ENCODE results near the gene CIB1. TPM values are rescaled to one million over a fixed set of nuclear protein-coding genes. Genes with fewer than 3 reads are reported as not detected.

CIB1 gene
- total and polyA plus RNA-seq, 5 donors from 2014 or later, result 148 to 263 (median 216) TPM

- no peaks in the 10 kb centered on the region for H3K9me3 Mint-ChIP-seq
- peak in 1 of 3 donors; percentile 32 for DNase-seq
- H3K4me1 ChIP-seq (ENCODE audit: control insufficient read depth, insufficient read depth, low read length, poor library complexity, severe bottlenecking), result peaks cover 5% of the 10 kb centered on the region
- no peak overlapping the region for H3K27ac ChIP-seq (ENCODE audit: insufficient read depth, low read length, poor library complexity, severe bottlenecking)
- H3K9me3 ChIP-seq (ENCODE audit: control insufficient read depth in 2 of 2, low read length in 2 of 2), result no peaks in the 10 kb centered on the region
- H3K27me3 Mint-ChIP-seq, result no peaks in the 10 kb centered on the region
- ATAC-seq (ENCODE audit: low read depth in 2 of 2), result no peak
- H3K4me1 Mint-ChIP-seq, result peaks cover 0 to 9% (median 5%) of the 10 kb centered on the region in 4 donors
- no peak overlapping the region for H3K27ac Mint-ChIP-seq
- no peak overlapping the region for H3K4me3 ChIP-seq (ENCODE audit: low read depth, low read length)
- no peaks in the 10 kb centered on the region for H3K36me3 ChIP-seq (ENCODE audit: control insufficient read depth, insufficient read depth, low read length)
- H3K27me3 ChIP-seq (ENCODE audit: control insufficient read depth, insufficient read depth, low read length), result no peaks in the 10 kb centered on the region
- H3K4me3 Mint-ChIP-seq, result no peak overlapping the region
- H3K36me3 Mint-ChIP-seq, result peaks cover 6% of the 10 kb centered on the region
Measured at GRCh38 chr15:90259524-90259923, 25.8 kb upstream of the CIB1 start.

GRCh38 chr15:90257776-90258175, 24.0 kb upstream of the CIB1 start:
- no peaks in the 10 kb centered on the region for H3K9me3 ChIP-seq (ENCODE audit: control insufficient read depth in 2 of 2, low read length in 2 of 2)
- no peaks in the 10 kb centered on the region for H3K36me3 ChIP-seq (ENCODE audit: control insufficient read depth, insufficient read depth, low read length)
- H3K27ac ChIP-seq (ENCODE audit: insufficient read depth, low read length, poor library complexity, severe bottlenecking), result no peak overlapping the region
- no peak overlapping the region for H3K4me3 ChIP-seq (ENCODE audit: low read depth, low read length)
- ATAC-seq (ENCODE audit: low read depth in 2 of 2), result no peak
- H3K4me1 ChIP-seq (ENCODE audit: control insufficient read depth, insufficient read depth, low read length, poor library complexity, severe bottlenecking), result no peaks in the 10 kb centered on the region
- Mint-ChIP-seq H3K9me3 (no peaks in the 10 kb centered on the region), H3K27ac (no peak overlapping the region), H3K27me3 (no peaks in the 10 kb centered on the region), H3K36me3 (peaks cover 6% of the 10 kb centered on the region), H3K4me1 (peaks cover 0 to 4% (median 2%) of the 10 kb centered on the region in 4 donors), H3K4me3 (no peak overlapping the region)
- no peaks in the 10 kb centered on the region for H3K27me3 ChIP-seq (ENCODE audit: control insufficient read depth, insufficient read depth, low read length)
- DNase-seq, result no peak

GRCh38 chr15:90249203-90249863, 15.6 kb upstream of the CIB1 start, which contains the start of gene TTLL13:
TSS of gene TTLL13 (plus strand) at chr15:90249556. CDS start at chr15:90250631, 1,075 bp downstream.
- no peak within 1 kb of the TSS for H3K4me3 ChIP-seq (ENCODE audit: low read depth, low read length)
- DNase-seq (peak; percentile 29 to 72 (median 42)), ATAC-seq (ENCODE audit: low read depth in 2 of 2) (peak; percentile 58 to 78)
- Mint-ChIP-seq H3K4me1 (peaks cover 0 to 16% (median 6%) of the 10 kb centered on the region in 4 donors), H3K27ac (peak within 1 kb of the TSS in 2 of 3 donors; percentile 42 to 73), H3K36me3 (no peaks in the 10 kb centered on the region), H3K27me3 (peaks cover 18% of the 10 kb centered on the region), H3K4me3 (peak within 1 kb of the TSS; percentile 63 to 82 (median 70)), H3K9me3 (no peaks in the 10 kb centered on the region)
- no peak within 1 kb of the TSS for H3K27ac ChIP-seq (ENCODE audit: insufficient read depth, low read length, poor library complexity, severe bottlenecking)
- no peaks in the 10 kb centered on the region for H3K36me3 ChIP-seq (ENCODE audit: control insufficient read depth, insufficient read depth, low read length)
- H3K27me3 ChIP-seq (ENCODE audit: control insufficient read depth, insufficient read depth, low read length), result no peaks in the 10 kb centered on the region
- H3K4me1 ChIP-seq (ENCODE audit: control insufficient read depth, insufficient read depth, low read length, poor library complexity, severe bottlenecking), result peaks cover 15% of the 10 kb centered on the region
- no peaks in the 10 kb centered on the region for H3K9me3 ChIP-seq (ENCODE audit: control insufficient read depth in 2 of 2, low read length in 2 of 2)

- no peak for DNase-seq
- Mint-ChIP-seq H3K27me3 (peaks cover 18% of the 10 kb centered on the region), H3K27ac (peak overlapping the region in 2 of 3 donors; percentile 23 to 60), H3K4me1 (peaks cover 0 to 16% (median 6%) of the 10 kb centered on the region in 4 donors), H3K36me3 (no peaks in the 10 kb centered on the region), H3K9me3 (no peaks in the 10 kb centered on the region), H3K4me3 (peak overlapping the region in 3 of 4 donors; percentile 54 to 82 (median 64))
- Histone ChIP-seq H3K9me3 (ENCODE audit: control insufficient read depth in 2 of 2, low read length in 2 of 2) (no peaks in the 10 kb centered on the region), H3K4me1 (ENCODE audit: control insufficient read depth, insufficient read depth, low read length, poor library complexity, severe bottlenecking) (peaks cover 15% of the 10 kb centered on the region), H3K36me3 (ENCODE audit: control insufficient read depth, insufficient read depth, low read length) (no peaks in the 10 kb centered on the region), H3K27me3 (ENCODE audit: control insufficient read depth, insufficient read depth, low read length) (no peaks in the 10 kb centered on the region), H3K4me3 (ENCODE audit: low read depth, low read length) (no peak overlapping the region), H3K27ac (ENCODE audit: insufficient read depth, low read length, poor library complexity, severe bottlenecking) (no peak overlapping the region)
- no peak for ATAC-seq (ENCODE audit: low read depth in 2 of 2)
Measured at GRCh38 chr15:90248789-90249202, 15.1 kb upstream of the CIB1 start.

- Histone ChIP-seq H3K4me3 (ENCODE audit: low read depth, low read length) (no peak overlapping the region), H3K27ac (ENCODE audit: insufficient read depth, low read length, poor library complexity, severe bottlenecking) (no peak overlapping the region), H3K4me1 (ENCODE audit: control insufficient read depth, insufficient read depth, low read length, poor library complexity, severe bottlenecking) (peaks cover under 1% of the 10 kb centered on the region), H3K36me3 (ENCODE audit: control insufficient read depth, insufficient read depth, low read length) (peaks cover 5% of the 10 kb centered on the region), H3K9me3 (ENCODE audit: control insufficient read depth in 2 of 2, low read length in 2 of 2) (no peaks in the 10 kb centered on the region), H3K27me3 (ENCODE audit: control insufficient read depth, insufficient read depth, low read length) (no peaks in the 10 kb centered on the region)
- Mint-ChIP-seq H3K4me1 (peaks cover 0 to 10% (median 6%) of the 10 kb centered on the region in 4 donors), H3K4me3 (no peak overlapping the region), H3K27me3 (peaks cover 4% of the 10 kb centered on the region), H3K27ac (no peak overlapping the region), H3K9me3 (no peaks in the 10 kb centered on the region), H3K36me3 (peaks cover 11% of the 10 kb centered on the region)
- DNase-seq (no peak), ATAC-seq (ENCODE audit: low read depth in 2 of 2) (no peak)
Measured at GRCh38 chr15:90243943-90244639, 10.3 kb upstream of the CIB1 start.

- ATAC-seq (ENCODE audit: low read depth in 2 of 2), result no peak
- Histone ChIP-seq H3K4me1 (ENCODE audit: control insufficient read depth, insufficient read depth, low read length, poor library complexity, severe bottlenecking) (no peaks in the 10 kb centered on the region), H3K9me3 (ENCODE audit: control insufficient read depth in 2 of 2, low read length in 2 of 2) (no peaks in the 10 kb centered on the region), H3K27me3 (ENCODE audit: control insufficient read depth, insufficient read depth, low read length) (no peaks in the 10 kb centered on the region), H3K36me3 (ENCODE audit: control insufficient read depth, insufficient read depth, low read length) (peaks cover 11% of the 10 kb centered on the region), H3K27ac (ENCODE audit: insufficient read depth, low read length, poor library complexity, severe bottlenecking) (no peak overlapping the region), H3K4me3 (ENCODE audit: low read depth, low read length) (no peak overlapping the region)
- peaks cover 0 to 10% (median 5%) of the 10 kb centered on the region in 4 donors for H3K4me1 Mint-ChIP-seq
- no peaks in the 10 kb centered on the region for H3K9me3 Mint-ChIP-seq
- no peak overlapping the region for H3K4me3 Mint-ChIP-seq
- DNase-seq, result no peak
- peaks cover 19% of the 10 kb centered on the region for H3K36me3 Mint-ChIP-seq
- peak overlapping the region in 1 of 3 donors; percentile 69 for H3K27ac Mint-ChIP-seq
- no peaks in the 10 kb centered on the region for H3K27me3 Mint-ChIP-seq
Measured at GRCh38 chr15:90241343-90242192, 7.8 kb upstream of the CIB1 start.

- ATAC-seq (ENCODE audit: low read depth in 2 of 2), result no peak
- Mint-ChIP-seq H3K27ac (no peak overlapping the region), H3K27me3 (no peaks in the 10 kb centered on the region), H3K4me1 (peaks cover 3 to 16% (median 5%) of the 10 kb centered on the region in 4 donors), H3K4me3 (no peak overlapping the region), H3K9me3 (no peaks in the 10 kb centered on the region), H3K36me3 (peaks cover 23% of the 10 kb centered on the region)
- no peaks in the 10 kb centered on the region for H3K4me1 ChIP-seq (ENCODE audit: control insufficient read depth, insufficient read depth, low read length, poor library complexity, severe bottlenecking)
- no peak overlapping the region for H3K4me3 ChIP-seq (ENCODE audit: low read depth, low read length)
- H3K36me3 ChIP-seq (ENCODE audit: control insufficient read depth, insufficient read depth, low read length), result peaks cover 14% of the 10 kb centered on the region
- DNase-seq, result no peak
- H3K27me3 ChIP-seq (ENCODE audit: control insufficient read depth, insufficient read depth, low read length), result no peaks in the 10 kb centered on the region
- no peaks in the 10 kb centered on the region for H3K9me3 ChIP-seq (ENCODE audit: control insufficient read depth in 2 of 2, low read length in 2 of 2)
- no peak overlapping the region for H3K27ac ChIP-seq (ENCODE audit: insufficient read depth, low read length, poor library complexity, severe bottlenecking)
Measured at GRCh38 chr15:90240856-90241255, 7.1 kb upstream of the CIB1 start.
